ENCODE results near the gene SIK3. TPM values are rescaled to one million over a fixed set of nuclear protein-coding genes. Genes with fewer than 3 reads are reported as not detected.
A peak's percentile ranks its signal among the peaks of the same experiment; 100 is the strongest.

SIK3 gene
- total RNA-seq, 1 experiment from 2014 or later = 4.1 TPM

DNA sequence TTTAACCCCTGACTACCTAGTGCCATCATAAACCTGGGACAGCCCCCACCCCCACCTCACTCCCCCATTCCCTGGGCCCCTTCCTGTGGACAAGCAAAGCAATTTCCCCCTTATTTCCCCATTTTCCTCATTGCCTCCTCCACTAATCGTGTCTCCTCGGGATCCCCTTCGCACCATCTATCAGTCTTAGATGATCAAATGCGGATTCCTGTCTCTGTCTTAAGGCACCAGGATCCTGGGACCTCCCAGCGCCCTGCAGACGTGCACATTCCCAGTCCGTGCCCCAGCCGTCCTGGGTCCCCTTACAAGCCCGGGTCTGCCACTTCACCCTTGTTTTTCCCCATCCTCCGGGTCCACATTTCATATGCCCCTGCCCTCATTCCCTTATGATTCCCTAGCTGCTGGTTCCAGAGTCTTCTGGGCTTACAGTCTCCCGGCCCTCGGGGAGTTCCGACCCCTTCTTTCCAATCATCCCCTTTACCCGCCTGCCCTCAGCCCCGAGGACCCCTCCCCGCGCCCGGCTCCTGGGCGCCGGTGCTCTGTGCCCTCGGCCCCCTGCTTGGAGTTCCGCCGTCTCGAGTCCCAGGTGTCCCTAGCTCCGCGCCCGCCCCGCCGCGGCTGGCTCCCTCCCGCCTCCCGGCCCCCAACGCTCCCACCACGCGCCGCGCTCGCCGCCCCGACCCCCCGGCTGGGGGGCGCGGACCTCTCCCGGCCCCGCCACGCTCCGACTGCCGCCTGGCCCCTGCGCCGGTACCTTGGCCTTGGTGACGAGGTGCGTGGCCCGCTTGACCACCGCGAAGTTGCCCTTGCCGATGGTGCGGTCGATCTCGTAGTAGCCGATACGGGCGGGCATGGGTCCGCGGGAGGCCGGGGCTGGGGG is 599 bp downstream of the SIK3 start:
- Histone ChIP-seq H3K4me3 (ENCODE audit: low read length) (peak overlapping the region; percentile 71), H3K4me2 (ENCODE audit: low read depth, low read length, poor library complexity, severe bottlenecking) (peak overlapping the region; percentile 68), H3K9ac (ENCODE audit: low read length) (peak overlapping the region; percentile 75), H3K9me2 (replicated peaks; ENCODE audit: insufficient read depth, low read length) (no peaks in the 10 kb centered on the region), H3K27ac (ENCODE audit: low read length) (no peak overlapping the region), H3K4me1 (ENCODE audit: low read length) (peaks cover 23% of the 10 kb centered on the region), H3K9me3 (ENCODE audit: low read length) (no peaks in the 10 kb centered on the region), H3K27me3 (ENCODE audit: low read length) (no peaks in the 10 kb centered on the region), H3K79me2 (ENCODE audit: low read length) (no peaks in the 10 kb centered on the region), H4K20me1 (ENCODE audit: insufficient read depth, low read depth, low read length) (no peaks in the 10 kb centered on the region), H3K36me3 (ENCODE audit: insufficient read depth, low read length) (no peaks in the 10 kb centered on the region), H2AFZ (ENCODE audit: low read length) (no peak overlapping the region)
- DNase-seq = peak; percentile 43

DNA sequence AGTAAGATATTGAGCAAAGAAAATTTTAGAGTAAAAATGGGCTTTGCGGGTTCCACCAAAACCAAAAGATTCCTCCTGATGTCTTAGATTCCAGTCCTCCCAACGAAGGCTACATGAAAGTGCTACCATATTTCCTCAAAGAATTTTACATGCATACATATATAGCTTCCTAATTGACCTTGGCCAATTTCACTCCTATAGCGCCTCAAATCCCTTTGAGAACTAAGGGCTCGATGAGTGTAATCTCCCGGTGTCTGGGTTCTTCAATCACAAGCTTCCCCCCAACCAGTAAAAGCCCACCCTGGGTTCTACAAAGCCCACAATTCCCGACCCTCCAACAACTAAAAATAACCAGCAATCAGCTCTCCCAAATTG is 1.2 kb downstream of the SIK3 start:
- H3K79me2 ChIP-seq (ENCODE audit: low read length) = no peaks in the 10 kb centered on the region
- peak overlapping the region; percentile 68 for H3K4me2 ChIP-seq (ENCODE audit: low read depth, low read length, poor library complexity, severe bottlenecking)
- no peaks in the 10 kb centered on the region for H3K27me3 ChIP-seq (ENCODE audit: low read length)
- H3K9ac ChIP-seq (ENCODE audit: low read length) = peak overlapping the region; percentile 75; the same call in 1 of the 2 replicates
- H4K20me1 ChIP-seq (ENCODE audit: insufficient read depth, low read depth, low read length) = no peaks in the 10 kb centered on the region
- H3K9me2 ChIP-seq (replicated peaks; ENCODE audit: insufficient read depth, low read length) = no peaks in the 10 kb centered on the region
- no peaks in the 10 kb centered on the region for H3K36me3 ChIP-seq (ENCODE audit: insufficient read depth, low read length)
- H3K4me3 ChIP-seq (ENCODE audit: low read length) = peak overlapping the region; percentile 71
- no peak overlapping the region for H2AFZ ChIP-seq (ENCODE audit: low read length)
- no peaks in the 10 kb centered on the region for H3K9me3 ChIP-seq (ENCODE audit: low read length)
- peaks cover 23% of the 10 kb centered on the region for H3K4me1 ChIP-seq (ENCODE audit: low read length)
- H3K27ac ChIP-seq (ENCODE audit: low read length) = no peak overlapping the region
- no peak for DNase-seq

DNA sequence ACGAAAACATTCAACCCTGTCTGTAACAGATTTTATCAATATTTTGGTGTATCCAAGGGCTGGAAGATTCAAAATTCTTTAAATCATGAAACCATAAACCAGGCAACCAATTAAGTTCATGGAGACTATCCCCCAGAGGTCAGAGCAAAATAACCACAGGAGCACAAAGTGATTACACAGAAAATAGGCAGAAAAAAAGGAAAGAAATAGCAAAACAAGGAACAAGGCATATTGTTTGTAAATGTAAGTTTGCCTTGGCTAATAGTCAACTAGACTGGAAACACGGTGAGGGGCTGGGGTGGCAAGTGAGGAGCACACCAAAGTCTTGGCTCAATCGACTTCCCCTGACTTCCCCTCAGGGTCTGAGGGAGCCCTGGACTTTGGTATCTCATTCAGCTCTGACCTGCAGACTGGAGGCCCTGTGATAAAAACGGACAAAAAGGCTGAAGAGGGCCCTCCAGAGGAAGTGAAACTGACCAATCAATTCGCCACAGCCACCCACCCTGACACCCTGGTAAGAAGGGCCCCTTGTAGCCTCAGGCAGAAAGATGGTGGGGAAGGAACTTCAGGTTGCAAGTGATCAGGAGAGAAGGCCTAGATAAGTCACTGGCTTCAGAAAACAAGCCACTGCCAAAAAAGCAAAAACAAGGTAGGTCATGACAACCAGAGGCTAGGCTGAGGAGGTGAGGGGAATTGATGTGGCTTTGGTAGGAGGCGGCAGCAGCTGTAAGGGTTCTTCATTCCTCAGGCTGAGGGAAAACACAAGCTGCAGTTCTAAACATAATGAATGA is 1.8 kb downstream of the SIK3 start:
- Histone ChIP-seq H3K27me3 (ENCODE audit: low read length) (no peaks in the 10 kb centered on the region), H3K27ac (ENCODE audit: low read length) (no peak overlapping the region), H3K4me3 (ENCODE audit: low read length) (no peak overlapping the region), H2AFZ (ENCODE audit: low read length) (no peak overlapping the region), H3K4me2 (ENCODE audit: low read depth, low read length, poor library complexity, severe bottlenecking) (no peak overlapping the region), H4K20me1 (ENCODE audit: insufficient read depth, low read depth, low read length) (no peaks in the 10 kb centered on the region), H3K79me2 (ENCODE audit: low read length) (no peaks in the 10 kb centered on the region), H3K36me3 (ENCODE audit: insufficient read depth, low read length) (no peaks in the 10 kb centered on the region), H3K9ac (ENCODE audit: low read length) (no peak overlapping the region), H3K4me1 (ENCODE audit: low read length) (peaks cover 23% of the 10 kb centered on the region), H3K9me2 (replicated peaks; ENCODE audit: insufficient read depth, low read length) (no peaks in the 10 kb centered on the region), H3K9me3 (ENCODE audit: low read length) (no peaks in the 10 kb centered on the region)
- DNase-seq = peak; percentile 42

DNA sequence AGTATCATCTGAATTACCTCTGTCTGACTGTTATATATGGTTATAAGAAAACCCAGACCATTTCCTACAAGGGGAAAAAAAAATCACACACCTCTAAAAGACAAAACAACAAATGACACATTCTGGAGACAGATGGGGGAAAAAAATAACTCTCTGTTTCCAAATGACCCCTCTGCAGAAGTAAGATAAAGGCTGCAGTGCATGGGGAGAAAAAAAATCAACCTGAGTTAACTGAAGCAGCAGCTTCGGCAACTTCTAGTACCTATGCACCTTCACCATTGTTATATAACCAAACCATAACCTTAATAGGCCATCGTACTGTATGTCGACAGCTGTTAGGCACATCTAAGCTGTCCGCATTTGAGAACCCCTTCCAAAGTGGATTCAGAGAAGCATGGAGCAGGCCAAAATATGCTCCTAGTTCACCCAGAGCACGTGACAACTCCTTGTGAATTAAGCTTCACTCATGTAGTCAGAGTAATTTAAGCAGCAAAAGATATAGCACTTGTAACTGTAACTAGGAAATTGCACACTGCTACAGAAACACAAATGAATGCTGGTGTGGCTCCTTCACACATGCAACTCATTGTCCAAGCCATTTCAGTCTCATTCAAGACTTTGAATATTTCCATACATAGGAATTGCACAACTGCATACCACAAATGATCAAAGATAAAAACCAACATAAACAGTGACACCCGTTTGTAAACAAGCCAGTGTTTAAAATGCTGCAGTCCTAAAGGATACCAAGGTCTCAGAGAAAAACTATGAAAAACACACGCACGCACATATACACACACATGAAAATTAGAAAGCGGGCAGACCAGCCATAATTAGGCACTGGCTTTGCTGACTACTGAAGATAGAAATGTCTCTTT is 2.7 kb downstream of the SIK3 start:
- no peak overlapping the region for H3K4me2 ChIP-seq (ENCODE audit: low read depth, low read length, poor library complexity, severe bottlenecking)

DNA sequence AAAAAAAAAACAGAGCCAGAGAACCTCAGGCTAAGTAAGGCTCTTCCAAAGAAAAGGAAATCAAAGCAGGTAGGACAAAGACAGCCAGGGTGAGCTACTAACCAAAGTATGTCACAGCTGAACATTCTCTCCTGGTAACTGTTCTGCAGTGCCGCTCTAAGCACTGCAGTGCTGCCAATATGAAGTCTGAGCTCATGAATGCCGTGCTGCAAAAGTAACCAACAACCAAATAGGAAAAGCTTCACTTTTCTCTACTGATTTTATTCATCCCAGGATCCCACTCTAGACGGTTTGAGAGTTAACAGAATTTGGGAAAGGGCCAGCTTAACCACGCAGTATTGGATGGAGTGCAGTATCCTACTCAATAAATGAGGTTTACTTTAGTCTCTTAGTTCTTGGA is 3.5 kb downstream of the SIK3 start:
- Histone ChIP-seq H3K27me3 (ENCODE audit: low read length) (no peaks in the 10 kb centered on the region), H3K27ac (ENCODE audit: low read length) (no peak overlapping the region), H3K9ac (ENCODE audit: low read length) (no peak overlapping the region), H3K4me1 (ENCODE audit: low read length) (peaks cover 23% of the 10 kb centered on the region), H3K79me2 (ENCODE audit: low read length) (no peaks in the 10 kb centered on the region), H3K9me3 (ENCODE audit: low read length) (no peaks in the 10 kb centered on the region), H2AFZ (ENCODE audit: low read length) (no peak overlapping the region), H3K36me3 (ENCODE audit: insufficient read depth, low read length) (no peaks in the 10 kb centered on the region), H3K9me2 (replicated peaks; ENCODE audit: insufficient read depth, low read length) (no peaks in the 10 kb centered on the region), H3K4me2 (ENCODE audit: low read depth, low read length, poor library complexity, severe bottlenecking) (no peak overlapping the region), H4K20me1 (ENCODE audit: insufficient read depth, low read depth, low read length) (no peaks in the 10 kb centered on the region), H3K4me3 (ENCODE audit: low read length) (no peak overlapping the region)
- DNase-seq = no peak

More for the DNA sequence above, 2.7 kb downstream of the SIK3 start:
- H3K79me2 ChIP-seq (ENCODE audit: low read length) = no peaks in the 10 kb centered on the region
- H3K9ac ChIP-seq (ENCODE audit: low read length) = no peak overlapping the region
- no peaks in the 10 kb centered on the region for H3K9me2 ChIP-seq (replicated peaks; ENCODE audit: insufficient read depth, low read length)
- H2AFZ ChIP-seq (ENCODE audit: low read length) = no peak overlapping the region
- no peak overlapping the region for H3K4me3 ChIP-seq (ENCODE audit: low read length)
- H3K4me1 ChIP-seq (ENCODE audit: low read length) = peaks cover 23% of the 10 kb centered on the region
- no peaks in the 10 kb centered on the region for H4K20me1 ChIP-seq (ENCODE audit: insufficient read depth, low read depth, low read length)
- H3K27ac ChIP-seq (ENCODE audit: low read length) = no peak overlapping the region
- no peaks in the 10 kb centered on the region for H3K36me3 ChIP-seq (ENCODE audit: insufficient read depth, low read length)
- H3K9me3 ChIP-seq (ENCODE audit: low read length) = no peaks in the 10 kb centered on the region
- DNase-seq = no peak
- H3K27me3 ChIP-seq (ENCODE audit: low read length) = no peaks in the 10 kb centered on the region

DNA sequence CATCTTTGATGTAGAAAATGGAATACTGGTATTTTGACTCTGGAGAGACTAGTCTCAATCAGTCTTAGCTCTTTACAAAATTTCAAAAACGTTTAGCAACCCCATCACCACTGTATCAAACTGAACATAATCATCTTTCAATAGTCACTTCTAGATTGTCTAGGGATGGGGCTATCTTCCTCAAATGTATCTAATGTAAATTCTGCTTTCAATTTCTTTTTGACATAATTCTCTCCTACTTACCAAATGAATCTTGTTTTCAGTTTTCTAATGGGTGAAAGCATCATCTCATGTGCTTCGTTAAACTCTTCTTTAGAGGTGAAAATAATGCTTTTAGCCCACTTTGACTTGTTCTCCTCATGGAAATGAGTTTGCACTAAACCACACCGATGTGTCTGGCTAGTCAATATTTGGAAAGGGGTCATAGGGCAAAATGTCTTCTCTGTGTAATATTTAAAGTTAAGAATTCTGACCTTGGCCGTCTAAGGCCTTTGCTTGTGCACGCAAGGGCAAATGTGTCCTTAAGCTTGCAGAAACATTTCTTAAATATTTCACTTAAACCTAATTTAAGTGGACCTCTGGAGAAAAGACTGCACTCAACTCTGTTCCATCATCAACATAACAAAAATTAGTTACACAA is 5.2 kb downstream of the SIK3 start:
- H3K27ac ChIP-seq (ENCODE audit: low read length) = no peak overlapping the region
- H2AFZ ChIP-seq (ENCODE audit: low read length) = no peak overlapping the region
- H3K4me3 ChIP-seq (ENCODE audit: low read length) = no peak overlapping the region
- no peaks in the 10 kb centered on the region for H3K9me2 ChIP-seq (replicated peaks; ENCODE audit: insufficient read depth, low read length)
- H3K9me3 ChIP-seq (ENCODE audit: low read length) = no peaks in the 10 kb centered on the region
- H3K36me3 ChIP-seq (ENCODE audit: insufficient read depth, low read length) = no peaks in the 10 kb centered on the region
- no peak for DNase-seq
- H3K79me2 ChIP-seq (ENCODE audit: low read length) = no peaks in the 10 kb centered on the region
- no peak overlapping the region for H3K9ac ChIP-seq (ENCODE audit: low read length)
- H3K4me2 ChIP-seq (ENCODE audit: low read depth, low read length, poor library complexity, severe bottlenecking) = no peak overlapping the region
- no peaks in the 10 kb centered on the region for H4K20me1 ChIP-seq (ENCODE audit: insufficient read depth, low read depth, low read length)
- no peaks in the 10 kb centered on the region for H3K27me3 ChIP-seq (ENCODE audit: low read length)
- peaks cover 14% of the 10 kb centered on the region for H3K4me1 ChIP-seq (ENCODE audit: low read length)

DNA sequence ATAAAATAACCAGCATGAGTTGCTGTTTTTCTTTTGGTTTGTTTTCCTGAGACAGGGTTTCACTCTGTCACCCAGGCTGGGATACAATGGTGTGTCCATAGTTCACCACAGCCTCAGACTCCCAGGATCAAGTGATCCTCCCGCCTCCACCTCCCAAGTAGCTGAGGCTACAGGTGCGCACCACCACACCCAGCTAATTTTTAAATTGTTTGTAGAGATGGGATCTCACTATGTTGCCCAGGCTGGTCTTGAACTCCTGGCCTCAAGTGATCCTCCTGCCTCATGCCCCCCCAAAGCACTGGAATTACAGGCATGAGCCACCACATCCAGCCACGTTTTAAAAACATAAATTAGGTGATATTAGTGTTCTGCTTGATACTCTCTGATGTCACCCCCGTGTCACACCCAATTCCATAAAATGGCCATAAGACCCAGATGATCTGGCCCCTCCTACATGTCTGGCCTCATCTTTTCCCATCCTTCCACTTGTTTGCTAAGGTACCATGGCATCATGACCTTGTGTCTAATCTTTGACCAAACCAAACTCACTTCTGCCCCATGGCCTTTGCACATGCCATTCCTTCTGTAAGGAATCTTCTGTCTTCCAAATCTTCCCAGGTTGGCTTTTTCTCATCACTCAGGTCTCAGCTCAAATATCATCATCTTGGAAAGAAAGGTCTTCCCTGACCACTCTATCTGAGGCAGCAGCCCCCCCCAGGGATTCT is 6.3 kb downstream of the SIK3 start:
- Histone ChIP-seq H3K9me3 (ENCODE audit: low read length) (no peaks in the 10 kb centered on the region), H3K27ac (ENCODE audit: low read length) (no peak overlapping the region), H3K4me1 (ENCODE audit: low read length) (peaks cover 8% of the 10 kb centered on the region), H2AFZ (ENCODE audit: low read length) (no peak overlapping the region), H3K27me3 (ENCODE audit: low read length) (no peaks in the 10 kb centered on the region), H3K9me2 (replicated peaks; ENCODE audit: insufficient read depth, low read length) (no peaks in the 10 kb centered on the region), H4K20me1 (ENCODE audit: insufficient read depth, low read depth, low read length) (no peaks in the 10 kb centered on the region), H3K36me3 (ENCODE audit: insufficient read depth, low read length) (no peaks in the 10 kb centered on the region), H3K9ac (ENCODE audit: low read length) (no peak overlapping the region), H3K79me2 (ENCODE audit: low read length) (no peaks in the 10 kb centered on the region), H3K4me3 (ENCODE audit: low read length) (no peak overlapping the region), H3K4me2 (ENCODE audit: low read depth, low read length, poor library complexity, severe bottlenecking) (no peak overlapping the region)
- DNase-seq = no peak

Data from Karpas-422 (cell line).